ENCODE data around the gene EAF1. TPM values are rescaled to one million over a fixed set of nuclear protein-coding genes. Genes with fewer than 3 reads are reported as not detected.

EAF1 gene
- polyA plus RNA-seq, 1 donor from 2014 or later: 45.4 TPM

GRCh38 chr3:15488002-15488401 lies 60.6 kb downstream of the EAF1 start:
- H3K9me2 ChIP-seq (ENCODE audit: insufficient read depth, low read length): no peaks in the 10 kb centered on the region
- no peak for TF ChIP-seq RAD21 (conservative IDR thresholded peaks at IDR 0.05)
- no peak for TF ChIP-seq SMC3 (conservative IDR thresholded peaks at IDR 0.05; ENCODE audit: poor library complexity)
- no peak for TF ChIP-seq MXI1 (conservative IDR thresholded peaks at IDR 0.05; ENCODE audit: poor library complexity, severe bottlenecking)
- no peak for TF ChIP-seq EZH2 (IDR thresholded peaks at IDR 0.05; ENCODE audit: borderline replicate concordance, insufficient read depth, low read length, poor library complexity, severe bottlenecking)
- TF ChIP-seq TAF1 (IDR thresholded peaks at IDR 0.05; ENCODE audit: low read depth): no peak
- no peak for TF ChIP-seq REST (IDR thresholded peaks at IDR 0.05; ENCODE audit: borderline replicate concordance)
- TF ChIP-seq POLR2AphosphoS5 (IDR thresholded peaks at IDR 0.05): no peak
- TF ChIP-seq, protein P1, sequence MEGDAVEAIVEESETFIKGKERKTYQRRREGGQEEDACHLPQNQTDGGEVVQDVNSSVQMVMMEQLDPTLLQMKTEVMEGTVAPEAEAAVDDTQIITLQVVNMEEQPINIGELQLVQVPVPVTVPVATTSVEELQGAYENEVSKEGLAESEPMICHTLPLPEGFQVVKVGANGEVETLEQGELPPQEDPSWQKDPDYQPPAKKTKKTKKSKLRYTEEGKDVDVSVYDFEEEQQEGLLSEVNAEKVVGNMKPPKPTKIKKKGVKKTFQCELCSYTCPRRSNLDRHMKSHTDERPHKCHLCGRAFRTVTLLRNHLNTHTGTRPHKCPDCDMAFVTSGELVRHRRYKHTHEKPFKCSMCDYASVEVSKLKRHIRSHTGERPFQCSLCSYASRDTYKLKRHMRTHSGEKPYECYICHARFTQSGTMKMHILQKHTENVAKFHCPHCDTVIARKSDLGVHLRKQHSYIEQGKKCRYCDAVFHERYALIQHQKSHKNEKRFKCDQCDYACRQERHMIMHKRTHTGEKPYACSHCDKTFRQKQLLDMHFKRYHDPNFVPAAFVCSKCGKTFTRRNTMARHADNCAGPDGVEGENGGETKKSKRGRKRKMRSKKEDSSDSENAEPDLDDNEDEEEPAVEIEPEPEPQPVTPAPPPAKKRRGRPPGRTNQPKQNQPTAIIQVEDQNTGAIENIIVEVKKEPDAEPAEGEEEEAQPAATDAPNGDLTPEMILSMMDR (IDR thresholded peaks at IDR 0.05; ENCODE audit: poor library complexity, severe bottlenecking): no peak
- no peak for TF ChIP-seq EP300 (conservative IDR thresholded peaks at IDR 0.05; ENCODE audit: poor library complexity, severe bottlenecking)
- H3K9ac ChIP-seq (ENCODE audit: low read length): no peak overlapping the region
- H3K27ac ChIP-seq (ENCODE audit: low read length): no peak overlapping the region
- no peaks in the 10 kb centered on the region for H3K9me3 ChIP-seq (ENCODE audit: low read length)
- no peak overlapping the region for H3K4me2 ChIP-seq (ENCODE audit: low read length)
- H3K79me2 ChIP-seq (replicated peaks; ENCODE audit: insufficient read depth, low read length): no peaks in the 10 kb centered on the region
- no peak overlapping the region for H3K4me3 ChIP-seq (ENCODE audit: low read length)
- no peak overlapping the region for H2AFZ ChIP-seq (ENCODE audit: low read depth, low read length)
- no peaks in the 10 kb centered on the region for H3K27me3 ChIP-seq (ENCODE audit: insufficient read depth, low read depth, low read length)
- H4K20me1 ChIP-seq (ENCODE audit: insufficient read depth): no peaks in the 10 kb centered on the region
- peaks cover 4% of the 10 kb centered on the region for H3K36me3 ChIP-seq (ENCODE audit: insufficient read depth, low read length)
- no peaks in the 10 kb centered on the region for H3F3A ChIP-seq (ENCODE audit: insufficient read depth, low read length, poor library complexity, severe bottlenecking)

DNA sequence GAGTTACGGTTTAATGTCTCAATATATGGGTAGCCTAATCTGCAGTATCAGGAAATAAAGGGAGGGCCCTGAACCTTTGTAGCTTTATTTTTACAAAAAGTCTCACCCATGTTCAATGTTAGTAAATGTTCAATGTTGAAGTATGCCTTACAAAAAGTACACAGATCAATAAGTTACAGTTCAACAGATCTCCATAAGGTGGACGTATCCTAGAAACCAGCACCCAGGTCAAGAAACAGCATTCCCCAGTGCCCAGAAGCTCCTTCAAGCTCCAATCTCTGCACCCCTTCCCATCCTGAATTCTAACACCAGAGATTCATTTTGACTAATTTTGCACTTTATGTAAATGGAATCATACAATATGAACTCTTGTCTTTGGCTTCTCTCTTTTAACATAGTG lies 62.8 kb downstream of the EAF1 start:
- TF ChIP-seq EZH2 (IDR thresholded peaks at IDR 0.05; ENCODE audit: borderline replicate concordance, insufficient read depth, low read length, poor library complexity, severe bottlenecking) (no peak), TAF1 (IDR thresholded peaks at IDR 0.05; ENCODE audit: low read depth) (no peak), POLR2AphosphoS5 (IDR thresholded peaks at IDR 0.05) (no peak), REST (IDR thresholded peaks at IDR 0.05; ENCODE audit: borderline replicate concordance) (no peak), EP300 (conservative IDR thresholded peaks at IDR 0.05; ENCODE audit: poor library complexity, severe bottlenecking) (no peak), MXI1 (conservative IDR thresholded peaks at IDR 0.05; ENCODE audit: poor library complexity, severe bottlenecking) (no peak), SMC3 (conservative IDR thresholded peaks at IDR 0.05; ENCODE audit: poor library complexity) (no peak), RAD21 (conservative IDR thresholded peaks at IDR 0.05) (no peak)
- TF ChIP-seq, protein P1 (IDR thresholded peaks at IDR 0.05; ENCODE audit: poor library complexity, severe bottlenecking): no peak

More for the DNA sequence above, 62.8 kb downstream of the EAF1 start:
- Histone ChIP-seq H3K79me2 (replicated peaks; ENCODE audit: insufficient read depth, low read length) (no peaks in the 10 kb centered on the region), H3K27me3 (ENCODE audit: insufficient read depth, low read depth, low read length) (no peaks in the 10 kb centered on the region), H4K20me1 (ENCODE audit: insufficient read depth) (no peaks in the 10 kb centered on the region), H3K9ac (ENCODE audit: low read length) (no peak overlapping the region), H3K36me3 (ENCODE audit: insufficient read depth, low read length) (peaks cover 4% of the 10 kb centered on the region), H2AFZ (ENCODE audit: low read depth, low read length) (no peak overlapping the region), H3K4me2 (ENCODE audit: low read length) (no peak overlapping the region), H3F3A (ENCODE audit: insufficient read depth, low read length, poor library complexity, severe bottlenecking) (no peaks in the 10 kb centered on the region), H3K27ac (ENCODE audit: low read length) (no peak overlapping the region), H3K9me2 (ENCODE audit: insufficient read depth, low read length) (no peaks in the 10 kb centered on the region), H3K4me3 (ENCODE audit: low read length) (no peak overlapping the region), H3K9me3 (ENCODE audit: low read length) (no peaks in the 10 kb centered on the region)
